Measurements from ENCODE around the gene STXBP6.
A peak's percentile ranks its signal among the peaks of the same experiment; 100 is the strongest.

Gene STXBP6

DNA sequence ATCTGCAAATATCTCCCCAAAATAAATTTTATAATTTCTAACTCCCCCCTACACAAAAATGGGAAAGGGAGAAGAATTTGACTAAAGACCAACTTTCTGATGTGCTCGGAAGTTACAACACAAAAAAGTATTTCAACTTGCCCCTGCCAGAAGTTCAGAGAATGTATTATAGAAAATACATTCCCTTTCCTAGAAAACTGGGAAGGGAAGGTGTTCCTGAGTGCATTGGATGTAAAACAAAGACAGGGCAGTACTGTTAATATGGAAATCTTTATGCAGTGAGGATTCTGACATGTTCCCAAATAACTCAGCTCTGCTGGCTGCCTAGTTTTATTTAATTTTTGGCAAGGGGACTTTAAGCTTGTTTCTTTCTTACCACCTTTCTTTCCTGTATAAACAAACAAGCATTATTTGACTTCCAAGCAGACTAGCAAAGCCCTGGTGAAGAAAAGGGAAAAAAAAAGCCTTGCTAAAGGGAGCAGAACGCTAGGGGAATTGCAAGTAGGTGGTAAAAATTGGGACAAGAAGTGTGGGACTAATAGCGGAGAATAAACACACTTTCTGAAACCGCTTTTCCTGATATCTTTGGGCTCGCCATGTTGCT is 124.1 kb downstream of the STXBP6 start:
- no peak for DNase-seq (ENCODE audit: low read depth)

DNA sequence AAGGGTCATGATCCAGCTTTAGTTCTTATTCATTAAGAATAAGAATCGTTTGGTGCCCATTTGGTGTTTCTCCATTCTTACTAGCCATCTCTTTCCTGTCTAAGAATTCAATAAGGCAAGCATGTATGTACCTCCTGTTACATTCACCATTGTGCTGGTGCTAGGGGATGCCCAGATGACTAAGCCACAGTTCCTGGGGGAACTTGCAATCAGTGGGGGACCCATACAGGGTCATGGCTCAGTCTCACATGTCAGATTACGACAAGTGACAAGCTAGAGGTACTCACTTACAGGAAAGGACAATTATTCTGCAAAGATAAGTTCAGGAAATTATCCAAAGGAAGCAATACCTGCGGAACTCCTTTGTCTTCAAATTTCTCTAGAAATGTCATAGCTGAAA is 125.4 kb downstream of the STXBP6 start:
- TF ChIP-seq, protein P1, sequence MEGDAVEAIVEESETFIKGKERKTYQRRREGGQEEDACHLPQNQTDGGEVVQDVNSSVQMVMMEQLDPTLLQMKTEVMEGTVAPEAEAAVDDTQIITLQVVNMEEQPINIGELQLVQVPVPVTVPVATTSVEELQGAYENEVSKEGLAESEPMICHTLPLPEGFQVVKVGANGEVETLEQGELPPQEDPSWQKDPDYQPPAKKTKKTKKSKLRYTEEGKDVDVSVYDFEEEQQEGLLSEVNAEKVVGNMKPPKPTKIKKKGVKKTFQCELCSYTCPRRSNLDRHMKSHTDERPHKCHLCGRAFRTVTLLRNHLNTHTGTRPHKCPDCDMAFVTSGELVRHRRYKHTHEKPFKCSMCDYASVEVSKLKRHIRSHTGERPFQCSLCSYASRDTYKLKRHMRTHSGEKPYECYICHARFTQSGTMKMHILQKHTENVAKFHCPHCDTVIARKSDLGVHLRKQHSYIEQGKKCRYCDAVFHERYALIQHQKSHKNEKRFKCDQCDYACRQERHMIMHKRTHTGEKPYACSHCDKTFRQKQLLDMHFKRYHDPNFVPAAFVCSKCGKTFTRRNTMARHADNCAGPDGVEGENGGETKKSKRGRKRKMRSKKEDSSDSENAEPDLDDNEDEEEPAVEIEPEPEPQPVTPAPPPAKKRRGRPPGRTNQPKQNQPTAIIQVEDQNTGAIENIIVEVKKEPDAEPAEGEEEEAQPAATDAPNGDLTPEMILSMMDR (IDR thresholded peaks at IDR 0.05; ENCODE audit: insufficient read depth, low read depth, low read length, missing control alignments), result no peak
- no peak overlapping the region for H3K4me3 ChIP-seq (ENCODE audit: low read length)
- no peak for DNase-seq (ENCODE audit: low read depth)

More for the DNA sequence above, 124.1 kb downstream of the STXBP6 start:
- TF ChIP-seq, protein P1 (IDR thresholded peaks at IDR 0.05; ENCODE audit: insufficient read depth, low read depth, low read length, missing control alignments), result no peak
- H3K4me3 ChIP-seq (ENCODE audit: low read length), result no peak overlapping the region

DNA sequence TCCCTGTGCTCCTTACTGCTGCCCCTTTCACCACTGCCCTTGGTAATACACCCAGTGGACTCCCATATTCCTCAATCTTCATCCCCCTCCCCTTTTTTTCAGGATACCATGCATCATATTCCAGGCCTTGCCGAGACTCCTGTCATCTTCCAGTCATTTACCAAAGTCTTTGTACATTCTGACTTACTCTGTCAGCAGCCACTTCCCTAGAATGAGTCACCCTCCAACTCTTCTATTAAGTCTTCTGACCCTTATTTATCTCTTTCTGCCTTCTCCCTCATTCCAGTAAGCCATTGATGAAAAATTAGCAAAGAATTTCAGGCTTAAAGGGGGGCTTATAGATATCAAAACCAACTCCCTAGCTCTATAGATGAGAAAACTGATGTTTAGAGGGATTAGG is 128.0 kb downstream of the STXBP6 start:
- peak; percentile 14 for DNase-seq (ENCODE audit: low read depth)

DNA sequence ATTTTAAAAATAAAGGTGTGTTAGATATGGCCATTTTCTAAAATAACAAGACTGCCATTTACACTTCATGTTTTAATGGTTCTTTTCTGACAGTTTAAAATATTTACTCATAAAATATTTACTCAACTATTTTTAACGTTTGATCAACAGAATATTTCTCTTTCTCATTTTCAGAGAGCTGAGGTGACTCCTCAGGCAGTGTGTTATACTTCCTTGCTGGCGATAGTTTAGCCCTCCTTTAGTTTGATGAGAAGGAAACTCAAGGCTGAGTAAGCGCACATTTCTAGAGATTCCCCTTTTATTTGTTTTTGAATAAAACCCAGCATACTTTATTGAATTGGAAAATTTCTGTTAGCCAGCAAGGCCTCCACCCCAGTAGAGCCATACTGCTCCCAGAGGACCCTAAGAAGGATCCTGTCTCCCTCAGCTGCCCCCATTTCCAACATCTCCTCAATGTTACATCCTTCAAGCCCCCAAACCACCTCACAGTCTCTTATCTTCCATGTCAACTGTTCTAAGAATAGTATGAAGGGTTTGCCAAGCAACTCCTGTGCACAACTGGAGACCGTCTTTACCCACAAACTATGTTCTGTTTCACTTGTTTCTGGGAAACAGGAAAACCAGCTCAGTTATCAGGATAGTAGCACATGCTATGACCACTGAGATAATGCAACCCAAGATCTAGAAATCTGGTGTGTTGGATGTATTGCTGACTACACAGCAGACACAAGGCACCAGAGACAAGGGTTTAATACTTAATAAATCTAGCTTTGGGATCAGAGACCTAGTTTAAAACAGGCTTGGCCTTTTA is 129.5 kb downstream of the STXBP6 start:
- TF ChIP-seq, protein P1 (IDR thresholded peaks at IDR 0.05; ENCODE audit: insufficient read depth, low read depth, low read length, missing control alignments), result no peak
- no peak for DNase-seq (ENCODE audit: low read depth)
- no peak overlapping the region for H3K4me3 ChIP-seq (ENCODE audit: low read length)

More for the DNA sequence above, 128.0 kb downstream of the STXBP6 start:
- TF ChIP-seq, protein P1 (IDR thresholded peaks at IDR 0.05; ENCODE audit: insufficient read depth, low read depth, low read length, missing control alignments), result no peak
- no peak overlapping the region for H3K4me3 ChIP-seq (ENCODE audit: low read length)

DNA sequence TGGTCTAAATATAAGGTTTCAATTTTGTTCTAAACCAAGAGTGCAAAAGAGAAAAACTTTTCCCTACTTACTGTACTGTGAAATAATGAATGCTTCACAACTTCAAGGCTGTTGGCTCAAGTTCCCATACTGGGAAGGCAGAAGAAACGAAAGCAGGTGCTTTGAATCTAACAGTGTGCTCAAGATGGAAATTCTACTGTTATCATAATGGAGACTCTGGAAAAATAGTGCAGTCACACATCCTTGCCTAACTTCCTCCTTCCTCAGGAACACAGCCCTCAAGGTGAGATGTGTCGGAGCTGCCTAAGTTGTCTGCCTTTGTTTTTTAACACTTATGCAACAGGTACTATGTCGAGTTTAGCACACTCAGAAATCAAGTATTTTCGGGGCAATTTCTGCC is 131.1 kb downstream of the STXBP6 start:
- H3K4me3 ChIP-seq (ENCODE audit: low read length), result no peak overlapping the region
- TF ChIP-seq, protein P1 (IDR thresholded peaks at IDR 0.05; ENCODE audit: insufficient read depth, low read depth, low read length, missing control alignments), result no peak
- DNase-seq (ENCODE audit: low read depth), result no peak

DNA sequence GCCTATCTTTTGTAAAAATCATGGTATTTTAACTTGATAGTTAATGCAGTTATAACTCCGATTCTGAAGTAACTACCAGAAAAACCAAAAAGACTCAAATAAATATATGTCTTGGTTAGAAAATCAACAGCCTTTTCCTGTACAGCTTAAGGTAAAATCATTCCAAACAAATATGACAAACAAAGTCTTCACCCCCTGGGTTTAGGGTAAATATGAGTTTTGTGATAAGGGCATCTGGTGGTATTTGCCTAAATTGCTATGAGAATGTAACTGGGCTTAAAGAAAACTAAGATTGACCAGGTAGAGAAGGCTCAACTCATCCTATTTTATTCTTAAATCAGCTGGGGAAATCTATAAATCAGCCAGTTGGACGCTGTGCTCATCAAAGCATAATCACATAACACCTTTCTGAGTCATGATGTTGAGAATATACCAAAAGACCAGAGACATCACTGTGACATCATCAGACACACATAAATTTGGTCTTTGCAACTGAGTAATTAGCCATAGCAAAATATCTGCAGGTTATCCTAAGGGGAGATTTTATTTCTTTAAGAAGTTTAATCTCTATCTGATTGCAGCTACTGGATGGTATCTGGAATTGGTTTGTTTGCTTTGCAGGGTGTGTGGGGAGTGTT is 133.9 kb downstream of the STXBP6 start:
- TF ChIP-seq, protein P1 (IDR thresholded peaks at IDR 0.05; ENCODE audit: insufficient read depth, low read depth, low read length, missing control alignments), result no peak
- H3K4me3 ChIP-seq (ENCODE audit: low read length), result no peak overlapping the region
- no peak for DNase-seq (ENCODE audit: low read depth)
